DOHH2 (cell line): ENCODE data around the gene PTGR2.

Experiments used
- H3F3A ChIP-seq: fragments of 200-600 bp; sonication (generic), shearing (Covaris generic); 2 replicates; pipeline ENCODE4 v1.6.0; 2016; ENCODE audit warnings: antibody characterized with exemption, mild to moderate bottlenecking; ENCODE audit not compliant: control insufficient read depth, insufficient read depth
- H3K27ac ChIP-seq: fragments of 200-600 bp; sonication (generic); 2 replicates; pipeline ENCODE4 v1.5.1; 2014; ENCODE audit warnings: low read depth, mild to moderate bottlenecking, low read length, moderate library complexity
- H3K27me3 ChIP-seq: fragments of 200-600 bp; sonication (generic); 2 replicates; pipeline ENCODE4 v1.6.1; 2014; ENCODE audit warnings: mild to moderate bottlenecking, low read length, mixed read lengths; ENCODE audit not compliant: control insufficient read depth
- H3K36me3 ChIP-seq: fragments of 200-600 bp; sonication (generic); 2 replicates; pipeline ENCODE4 v1.6.1; 2014; ENCODE audit warnings: mild to moderate bottlenecking, low read length, moderate library complexity, mixed read lengths; ENCODE audit not compliant: control insufficient read depth
- H3K4me1 ChIP-seq: fragments of 200-600 bp; sonication (generic); 2 replicates; pipeline ENCODE4 v1.6.1; 2014; ENCODE audit warnings: mild to moderate bottlenecking, low read length, mixed read lengths; ENCODE audit not compliant: control insufficient read depth
- H3K4me2 ChIP-seq: fragments of 200-600 bp; sonication (generic); 2 replicates; pipeline ENCODE4 v1.6.0; 2014; ENCODE audit warnings: mild to moderate bottlenecking, low read length, moderate library complexity
- H3K4me3 ChIP-seq: fragments of 200-600 bp; sonication (generic); 2 replicates; pipeline ENCODE4 v1.5.1; 2014; ENCODE audit warnings: mild to moderate bottlenecking, low read length, mixed read lengths
- H3K79me2 ChIP-seq: fragments of 200-600 bp; sonication (generic); 2 replicates; pipeline ENCODE4 v1.6.1; 2014; ENCODE audit warnings: mild to moderate bottlenecking, low read length, mixed read lengths; ENCODE audit not compliant: control insufficient read depth
- H3K9me2 ChIP-seq: fragments of 200-600 bp; sonication (generic); replicated peaks from 2 replicates; pipeline ENCODE4 v1.6.1; 2014; ENCODE audit warnings: mild to moderate bottlenecking, low read length, mixed read lengths; ENCODE audit not compliant: control insufficient read depth
- H3K9me3 ChIP-seq: fragments of 200-600 bp; sonication (generic); 2 replicates; pipeline ENCODE4 v1.6.1; 2014; ENCODE audit warnings: antibody characterized with exemption, low read length, mixed read lengths; ENCODE audit not compliant: control insufficient read depth, insufficient read depth
- H4K20me1 ChIP-seq: fragments of 200-600 bp; sonication (generic); 2 replicates; pipeline ENCODE4 v1.6.0; 2014; ENCODE audit warnings: low read depth, mild to moderate bottlenecking, antibody characterized with exemption, low read length, moderate library complexity; ENCODE audit not compliant: control insufficient read depth, insufficient read depth
- EZH2phosphoT487 ChIP-seq: fragments of 200-600 bp; sonication (generic); IDR thresholded peaks from 2 replicates; pipeline ENCODE4 v1.6.1; 2017; ENCODE audit warnings: borderline replicate concordance, mild to moderate bottlenecking, antibody characterized with exemption, low read length, moderate library complexity, mixed read lengths
- TF ChIP-seq, protein P1 (sequence below): fragments of 200-600 bp; sonication (generic); IDR thresholded peaks from one replicate; pipeline ENCODE4 v1.5.1; 2014; ENCODE audit warnings: antibody characterized with exemption, mild to moderate bottlenecking, low read depth, low read length; ENCODE audit not compliant: poor library complexity, severe bottlenecking

Gene PTGR2

DNA sequence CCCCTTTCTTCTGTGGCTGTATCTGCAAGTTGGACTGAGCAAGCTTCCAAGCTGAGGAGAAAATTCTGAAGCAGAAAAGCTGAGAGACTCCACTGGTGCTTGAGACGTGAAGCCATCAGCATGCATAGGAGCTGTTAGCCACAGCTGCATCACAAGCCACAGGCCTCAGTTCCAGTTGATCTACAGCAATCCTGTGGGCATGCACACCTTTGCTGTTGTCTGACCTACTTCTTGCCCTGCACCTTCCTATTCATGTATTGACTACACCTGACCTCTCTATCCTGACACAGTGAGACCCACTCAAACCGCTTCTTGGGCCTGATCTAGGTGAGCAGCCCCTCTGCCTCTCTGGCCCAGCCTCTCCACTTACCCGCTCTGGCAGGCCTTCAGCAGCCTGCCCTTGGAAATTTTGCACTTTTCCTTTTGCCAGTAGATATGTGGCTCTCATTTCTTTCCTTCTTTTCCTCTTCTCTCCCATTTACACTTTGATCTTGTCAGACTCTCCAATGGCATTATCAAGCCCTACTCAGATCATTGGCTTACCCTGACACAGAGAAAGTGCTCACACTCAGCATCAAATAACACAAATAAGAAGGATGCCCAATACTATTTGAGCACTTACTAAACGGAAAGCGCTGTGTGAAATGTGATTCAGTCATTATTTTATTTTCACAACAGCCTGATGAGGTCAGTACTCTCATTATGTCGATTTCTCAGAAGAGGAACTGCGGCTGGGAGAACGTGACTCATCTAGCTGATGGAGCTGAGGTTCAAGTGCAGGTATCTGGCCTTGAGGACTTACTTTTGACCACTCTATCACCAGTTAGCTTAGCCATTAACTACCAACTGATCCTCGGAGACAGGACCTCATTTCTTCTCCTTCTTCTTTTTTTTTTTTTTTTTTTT, 21.9 kb upstream of the PTGR2 start:
- H3K36me3 ChIP-seq, result no peaks in the 10 kb centered on the region
- H4K20me1 ChIP-seq, result no peaks in the 10 kb centered on the region
- H3K9me3 ChIP-seq, result no peaks in the 10 kb centered on the region
- no peaks in the 10 kb centered on the region for H3K27me3 ChIP-seq
- TF ChIP-seq EZH2phosphoT487, result no peak
- TF ChIP-seq, protein P1, sequence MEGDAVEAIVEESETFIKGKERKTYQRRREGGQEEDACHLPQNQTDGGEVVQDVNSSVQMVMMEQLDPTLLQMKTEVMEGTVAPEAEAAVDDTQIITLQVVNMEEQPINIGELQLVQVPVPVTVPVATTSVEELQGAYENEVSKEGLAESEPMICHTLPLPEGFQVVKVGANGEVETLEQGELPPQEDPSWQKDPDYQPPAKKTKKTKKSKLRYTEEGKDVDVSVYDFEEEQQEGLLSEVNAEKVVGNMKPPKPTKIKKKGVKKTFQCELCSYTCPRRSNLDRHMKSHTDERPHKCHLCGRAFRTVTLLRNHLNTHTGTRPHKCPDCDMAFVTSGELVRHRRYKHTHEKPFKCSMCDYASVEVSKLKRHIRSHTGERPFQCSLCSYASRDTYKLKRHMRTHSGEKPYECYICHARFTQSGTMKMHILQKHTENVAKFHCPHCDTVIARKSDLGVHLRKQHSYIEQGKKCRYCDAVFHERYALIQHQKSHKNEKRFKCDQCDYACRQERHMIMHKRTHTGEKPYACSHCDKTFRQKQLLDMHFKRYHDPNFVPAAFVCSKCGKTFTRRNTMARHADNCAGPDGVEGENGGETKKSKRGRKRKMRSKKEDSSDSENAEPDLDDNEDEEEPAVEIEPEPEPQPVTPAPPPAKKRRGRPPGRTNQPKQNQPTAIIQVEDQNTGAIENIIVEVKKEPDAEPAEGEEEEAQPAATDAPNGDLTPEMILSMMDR, result no peak
- H3K4me3 ChIP-seq, result no peak overlapping the region
- H3K27ac ChIP-seq, result no peak overlapping the region
- no peaks in the 10 kb centered on the region for H3F3A ChIP-seq
- no peaks in the 10 kb centered on the region for H3K9me2 ChIP-seq
- peaks cover 11% of the 10 kb centered on the region for H3K4me1 ChIP-seq
- H3K79me2 ChIP-seq, result no peaks in the 10 kb centered on the region
- H3K4me2 ChIP-seq, result no peak overlapping the region

DNA sequence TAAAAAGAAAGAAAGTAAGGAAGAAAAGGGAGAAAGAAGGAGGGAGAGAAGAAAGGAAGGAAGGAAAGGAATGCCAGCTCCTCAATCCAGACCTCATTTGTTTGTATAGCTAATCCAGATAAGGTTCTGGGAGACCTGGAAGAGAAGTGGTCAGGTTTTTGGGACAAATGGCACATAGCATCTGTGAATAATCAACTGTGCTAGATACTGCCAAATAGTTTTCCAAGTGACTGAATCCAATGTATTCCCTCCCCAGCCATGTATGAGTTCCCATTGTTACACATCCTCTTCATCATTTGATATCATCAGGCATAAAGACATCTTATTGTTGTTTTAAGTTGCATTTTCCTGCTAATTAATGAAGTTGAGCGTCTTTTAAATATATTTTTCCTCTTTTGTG, 18.6 kb upstream of the PTGR2 start:
- Histone ChIP-seq H3K9me2 (no peaks in the 10 kb centered on the region), H3F3A (no peaks in the 10 kb centered on the region), H3K4me1 (peaks cover 3% of the 10 kb centered on the region; the same call in 1 of the 2 replicates), H3K4me2 (no peak overlapping the region), H3K27ac (no peak overlapping the region), H4K20me1 (no peaks in the 10 kb centered on the region), H3K4me3 (no peak overlapping the region), H3K9me3 (no peaks in the 10 kb centered on the region), H3K79me2 (no peaks in the 10 kb centered on the region), H3K36me3 (no peaks in the 10 kb centered on the region), H3K27me3 (no peaks in the 10 kb centered on the region)
- TF ChIP-seq, protein P1, result no peak
- no peak for TF ChIP-seq EZH2phosphoT487

DNA sequence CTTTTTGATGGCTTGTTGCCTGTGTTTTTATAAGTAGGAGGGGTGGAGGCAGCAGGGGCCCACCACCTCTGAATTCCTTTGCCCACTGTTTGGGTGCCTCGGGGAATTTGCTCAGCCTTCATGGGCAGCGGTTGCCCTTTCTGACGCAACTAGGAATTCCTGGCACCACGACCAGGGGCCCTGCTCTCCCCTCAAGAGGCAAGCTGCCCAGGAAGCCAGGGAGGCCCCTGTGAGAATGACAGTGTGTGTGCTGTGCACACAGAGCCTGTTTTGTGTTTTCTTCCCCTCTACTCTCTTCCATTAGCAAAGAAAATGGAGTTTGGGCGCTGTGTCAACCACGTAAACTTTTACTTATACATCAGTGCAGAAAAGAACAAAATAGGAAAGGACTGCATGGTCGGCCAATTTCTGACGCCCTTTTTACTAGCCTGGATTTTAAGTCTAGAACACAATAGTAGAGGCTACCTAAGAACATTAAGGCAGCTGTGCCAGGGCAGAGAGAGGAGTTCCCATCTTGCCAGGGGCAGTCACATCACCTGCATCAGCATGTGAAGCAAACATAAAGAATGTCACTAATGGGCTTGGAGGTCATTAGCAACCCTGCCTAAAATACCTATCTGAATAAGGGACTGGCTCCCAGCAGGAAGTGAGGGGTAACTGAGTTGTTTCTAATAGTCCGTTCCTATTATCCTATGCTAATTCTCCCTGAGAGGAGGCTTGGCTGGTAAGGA, 17.9 kb upstream of the PTGR2 start:
- no peaks in the 10 kb centered on the region for H3K27me3 ChIP-seq
- H3K27ac ChIP-seq, result no peak overlapping the region
- TF ChIP-seq, protein P1, result no peak
- TF ChIP-seq EZH2phosphoT487, result no peak
- no peaks in the 10 kb centered on the region for H3F3A ChIP-seq
- H3K36me3 ChIP-seq, result no peaks in the 10 kb centered on the region
- no peak overlapping the region for H3K4me3 ChIP-seq
- H3K9me2 ChIP-seq, result no peaks in the 10 kb centered on the region
- H4K20me1 ChIP-seq, result no peaks in the 10 kb centered on the region
- H3K9me3 ChIP-seq, result no peaks in the 10 kb centered on the region
- H3K4me1 ChIP-seq, result peaks cover 3% of the 10 kb centered on the region; the same call in 1 of the 2 replicates
- H3K4me2 ChIP-seq, result no peak overlapping the region
- no peaks in the 10 kb centered on the region for H3K79me2 ChIP-seq
